Endothelial cell of umbilical vein (primary cell): ENCODE results near the gene KLF13.

ENCODE experiments used
- EZH2 ChIP-seq: IDR thresholded peaks from 2 replicates; pipeline ENCODE4 v1.6.1; 2012; ENCODE audit warnings: borderline replicate concordance, low read depth, mild to moderate bottlenecking, moderate library complexity, low read length, inconsistent platforms; ENCODE audit not compliant: severe bottlenecking
- FOS ChIP-seq: IDR thresholded peaks from 2 replicates; pipeline ENCODE4 v1.6.1; 2011; ENCODE audit warnings: mild to moderate bottlenecking, low read length, moderate library complexity, borderline replicate concordance; ENCODE audit not compliant: insufficient read depth
- POLR2A ChIP-seq: IDR thresholded peaks from 2 replicates; pipeline ENCODE4 v1.6.1; 2012; ENCODE audit warnings: low read depth, mild to moderate bottlenecking, control low read depth, low read length
- TF ChIP-seq, protein P1 (sequence below): IDR thresholded peaks from 2 replicates; pipeline ENCODE4 v1.6.1; 2011; ENCODE audit not compliant: insufficient read depth, insufficient read length
- TF ChIP-seq, protein P2 (sequence below), 2 donors: IDR thresholded peaks; 1 replicate in 1 of 2; 2 replicates in 1 of 2; pipeline ENCODE4 v1.5.1; 2011; ENCODE audit warnings: low read length in 2 of 2, mild to moderate bottlenecking in 2 of 2, moderate library complexity in 2 of 2, control low read depth in 1 of 2, inconsistent platforms in 1 of 2, low read depth in 1 of 2; ENCODE audit not compliant: insufficient read depth in 1 of 2; ENCODE audit errors: extremely low read depth in 1 of 2

DNA sequence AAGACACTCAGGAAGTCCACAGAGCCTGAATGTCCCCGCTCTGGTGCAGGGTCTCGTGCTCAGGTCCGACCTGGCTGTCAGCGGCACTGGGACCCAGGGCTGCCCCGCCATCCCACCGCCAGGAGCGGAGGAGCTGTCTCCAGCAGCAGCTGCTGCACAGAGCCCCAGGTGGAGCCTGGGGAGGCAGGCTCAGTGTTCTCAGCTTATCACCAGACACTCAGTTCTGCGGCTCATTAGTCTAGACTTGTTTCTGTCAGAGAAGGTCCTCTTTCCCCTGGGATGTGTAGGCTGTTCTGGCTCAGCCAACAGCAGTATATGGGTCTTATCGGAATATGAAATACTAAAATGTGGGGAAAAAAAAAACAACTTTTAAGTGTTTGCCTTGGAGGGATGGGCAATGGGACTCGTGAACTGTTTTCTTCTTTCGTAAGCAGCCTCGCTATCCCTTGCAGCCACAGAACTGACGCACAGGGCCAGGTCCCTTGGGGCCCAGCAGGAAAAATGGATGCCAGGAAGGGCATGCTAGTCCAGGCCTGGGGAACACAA lies 75.9 kb downstream of the KLF13 start:
- TF ChIP-seq, protein P1, sequence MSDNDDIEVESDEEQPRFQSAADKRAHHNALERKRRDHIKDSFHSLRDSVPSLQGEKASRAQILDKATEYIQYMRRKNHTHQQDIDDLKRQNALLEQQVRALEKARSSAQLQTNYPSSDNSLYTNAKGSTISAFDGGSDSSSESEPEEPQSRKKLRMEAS, result no peak
- TF ChIP-seq POLR2A, result no peak
- TF ChIP-seq, protein P2, sequence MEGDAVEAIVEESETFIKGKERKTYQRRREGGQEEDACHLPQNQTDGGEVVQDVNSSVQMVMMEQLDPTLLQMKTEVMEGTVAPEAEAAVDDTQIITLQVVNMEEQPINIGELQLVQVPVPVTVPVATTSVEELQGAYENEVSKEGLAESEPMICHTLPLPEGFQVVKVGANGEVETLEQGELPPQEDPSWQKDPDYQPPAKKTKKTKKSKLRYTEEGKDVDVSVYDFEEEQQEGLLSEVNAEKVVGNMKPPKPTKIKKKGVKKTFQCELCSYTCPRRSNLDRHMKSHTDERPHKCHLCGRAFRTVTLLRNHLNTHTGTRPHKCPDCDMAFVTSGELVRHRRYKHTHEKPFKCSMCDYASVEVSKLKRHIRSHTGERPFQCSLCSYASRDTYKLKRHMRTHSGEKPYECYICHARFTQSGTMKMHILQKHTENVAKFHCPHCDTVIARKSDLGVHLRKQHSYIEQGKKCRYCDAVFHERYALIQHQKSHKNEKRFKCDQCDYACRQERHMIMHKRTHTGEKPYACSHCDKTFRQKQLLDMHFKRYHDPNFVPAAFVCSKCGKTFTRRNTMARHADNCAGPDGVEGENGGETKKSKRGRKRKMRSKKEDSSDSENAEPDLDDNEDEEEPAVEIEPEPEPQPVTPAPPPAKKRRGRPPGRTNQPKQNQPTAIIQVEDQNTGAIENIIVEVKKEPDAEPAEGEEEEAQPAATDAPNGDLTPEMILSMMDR (IDR thresholded peaks at IDR 0.05; ENCODE audit: extremely low read depth in 1 of 2, insufficient read depth in 1 of 2, low read depth in 1 of 2, low read length in 2 of 2), result no peak
- TF ChIP-seq EZH2, result no peak
- no peak for TF ChIP-seq FOS
